H1 (cell line): ENCODE data around the gene ADGRG1. TPM values are rescaled to one million over a fixed set of nuclear protein-coding genes. Genes with fewer than 3 reads are reported as not detected.

ENCODE experiments used
- CTCF ChIA-PET: fragments of 300-600 bp; sonication (Branson Sonifier 250); formaldehyde crosslinking; loops from one replicate; lab custom pipeline; 2021; ENCODE audit not compliant: partially characterized antibody; lab: Charles Lee
- POLR2A ChIA-PET: fragments of 300-600 bp; sonication (Branson Sonifier 250); formaldehyde crosslinking; loops from one replicate; lab custom pipeline; 2021; ENCODE audit warnings: inconsistent platforms; ENCODE audit not compliant: partially characterized antibody; lab: Charles Lee
- DNase-seq, 2 experiments: peaks; one replicate each; pipeline versions ENCODE4 v3.0.0 to v3.0.0-alpha.2; 2010 to 2022; ENCODE audit warnings: low spot score in 2 of 2, low read depth in 1 of 2, mixed read lengths in 1 of 2
- FAIRE-seq: peaks from 2 replicates; lab custom pipeline; 2011; peaks lifted over from hg19 to GRCh38; lab: Jason Lieb, UNC
- H2AFZ ChIP-seq: 2 replicates; pipeline ENCODE4 v1.8.1; 2012; ENCODE audit warnings: low read length, inconsistent platforms
- H2AK5ac ChIP-seq: 2 replicates; pipeline ENCODE4 v1.6.1; 2013; ENCODE audit warnings: low read depth, low read length
- H2BK120ac ChIP-seq: replicated peaks from 2 replicates; pipeline ENCODE3; 2013; ENCODE audit warnings: low read depth, low read length, inconsistent platforms
- H2BK12ac ChIP-seq: 2 replicates; pipeline ENCODE4 v1.6.1; 2013; ENCODE audit warnings: low read depth, low read length
- H2BK15ac ChIP-seq: 2 replicates; pipeline ENCODE4 v1.6.1; 2013; ENCODE audit warnings: low read length
- H2BK20ac ChIP-seq: 2 replicates; pipeline ENCODE4 v1.6.1; 2013; ENCODE audit warnings: low read length
- H2BK5ac ChIP-seq: 2 replicates; pipeline ENCODE4 v1.6.1; 2013; ENCODE audit warnings: low read depth, low read length
- H3K14ac ChIP-seq: 2 replicates; pipeline ENCODE4 v1.6.1; 2013; ENCODE audit warnings: inconsistent platforms; ENCODE audit not compliant: insufficient read length
- H3K18ac ChIP-seq: 2 replicates; pipeline ENCODE4 v1.6.1; 2013; ENCODE audit warnings: low read length; ENCODE audit errors: extremely low read depth
- H3K23ac ChIP-seq: 2 replicates; pipeline ENCODE4 v1.6.1; 2013; ENCODE audit warnings: inconsistent platforms; ENCODE audit not compliant: insufficient read length
- H3K23me2 ChIP-seq: 2 replicates; pipeline ENCODE4 v1.6.1; 2013; ENCODE audit warnings: low read depth, low read length
- H3K27ac ChIP-seq: 2 replicates; pipeline ENCODE4 v1.6.1; 2011; ENCODE audit warnings: low read depth, low read length, inconsistent platforms
- H3K27me3 ChIP-seq, 4 experiments: replicated peaks in 1 of 4; 1 replicate in 1 of 4; 2 replicates in 3 of 4; pipeline versions ENCODE4 v1.6.1 to v1.8.1; 2011 to 2013; ENCODE audit warnings: low read length in 3 of 4, mild to moderate bottlenecking in 3 of 4, inconsistent platforms in 2 of 4, mixed read lengths in 2 of 4, moderate library complexity in 1 of 4; ENCODE audit not compliant: control insufficient read depth in 3 of 4, insufficient read depth in 3 of 4; ENCODE audit errors: extremely low read depth in 1 of 4
- H3K36me3 ChIP-seq, 4 experiments: 2 replicates each; pipeline versions ENCODE4 v1.6.1 to v1.8.1; 2011 to 2013; ENCODE audit warnings: mild to moderate bottlenecking in 4 of 4, low read length in 3 of 4, moderate library complexity in 2 of 4, control low read depth in 1 of 4, inconsistent platforms in 1 of 4; ENCODE audit not compliant: insufficient read depth in 4 of 4, control insufficient read depth in 2 of 4
- H3K4ac ChIP-seq: replicated peaks from 2 replicates; pipeline ENCODE3; 2013; ENCODE audit warnings: low read length, low read depth, mixed read lengths, inconsistent platforms; ENCODE audit not compliant: insufficient read length
- H3K4me1 ChIP-seq, 4 experiments: replicated peaks in 1 of 4; 1 replicate in 1 of 4; 2 replicates in 3 of 4; pipeline versions ENCODE4 v1.6.1 to v1.8.1; 2011 to 2013; ENCODE audit warnings: low read length in 3 of 4, inconsistent platforms in 2 of 4, mixed read lengths in 1 of 4; ENCODE audit not compliant: insufficient read depth in 4 of 4, control insufficient read depth in 3 of 4
- H3K4me2 ChIP-seq, 2 experiments: 2 replicates each; pipeline versions ENCODE4 v1.6.1 to v1.8.1; 2011 to 2013; ENCODE audit warnings: low read depth in 2 of 2, low read length in 2 of 2, control low read depth in 1 of 2, inconsistent platforms in 1 of 2, mild to moderate bottlenecking in 1 of 2; ENCODE audit not compliant: insufficient read depth in 1 of 2
- H3K4me3 ChIP-seq, 4 experiments: fragments of 200-600, 300-600 bp in 1 of 4; sonication (generic), shearing (Covaris generic), sonication (Bioruptor Twin) in 1 of 4; 2 replicates each; pipeline versions ENCODE4 v1.5.1 to v1.8.1; 2011 to 2016; ENCODE audit warnings: low read length in 4 of 4, low read depth in 3 of 4, control low read depth in 2 of 4, inconsistent platforms in 2 of 4, mild to moderate bottlenecking in 2 of 4, mixed read lengths in 1 of 4, moderate library complexity in 1 of 4; ENCODE audit not compliant: insufficient read depth in 2 of 4; ENCODE audit errors: extremely low read depth in 1 of 4
- H3K56ac ChIP-seq: replicated peaks from 2 replicates; pipeline ENCODE3; 2013; ENCODE audit warnings: low read depth, mild to moderate bottlenecking, mixed read lengths, low read length, inconsistent platforms; ENCODE audit not compliant: insufficient read length
- H3K79me1 ChIP-seq: 2 replicates; pipeline ENCODE4 v1.6.1; 2013; ENCODE audit warnings: low read depth, low read length, control low read depth
- H3K79me2 ChIP-seq, 2 experiments: 2 replicates each; pipeline versions ENCODE4 v1.6.1 to v1.8.1; 2012 to 2013; ENCODE audit warnings: low read length in 2 of 2, mild to moderate bottlenecking in 2 of 2, inconsistent platforms in 1 of 2; ENCODE audit not compliant: insufficient read depth in 2 of 2, control insufficient read depth in 1 of 2
- H3K9ac ChIP-seq, 4 experiments: replicated peaks in 1 of 4; 1 replicate in 1 of 4; 2 replicates in 3 of 4; pipeline versions ENCODE4 v1.6.1 to v1.8.1; 2011 to 2013; ENCODE audit warnings: low read depth in 3 of 4, low read length in 3 of 4, control low read depth in 2 of 4, mild to moderate bottlenecking in 2 of 4, moderate library complexity in 2 of 4, inconsistent platforms in 1 of 4; ENCODE audit errors: extremely low read depth in 1 of 4
- H3K9me3 ChIP-seq, 2 experiments: 2 replicates each; pipeline versions ENCODE4 v1.6.1 to v1.8.1; 2012 to 2013; ENCODE audit warnings: mild to moderate bottlenecking in 2 of 2, moderate library complexity in 2 of 2, control low read depth in 1 of 2, inconsistent platforms in 1 of 2, low read depth in 1 of 2, low read length in 1 of 2, mixed read lengths in 1 of 2; ENCODE audit not compliant: insufficient read depth in 2 of 2
- H4K20me1 ChIP-seq, 2 experiments: replicated peaks in 1 of 2; 2 replicates each; pipeline versions ENCODE3 to v1.8.1; 2011 to 2013; ENCODE audit warnings: inconsistent platforms in 2 of 2, low read length in 2 of 2, mild to moderate bottlenecking in 1 of 2; ENCODE audit not compliant: insufficient read depth in 2 of 2, control insufficient read depth in 1 of 2
- H4K5ac ChIP-seq: 2 replicates; pipeline ENCODE4 v1.6.1; 2013; ENCODE audit warnings: low read length, low read depth, mixed read lengths, inconsistent platforms; ENCODE audit not compliant: insufficient read length
- H4K8ac ChIP-seq: 2 replicates; pipeline ENCODE4 v1.8.0; 2013; ENCODE audit warnings: mild to moderate bottlenecking, moderate library complexity, low read length, inconsistent platforms; ENCODE audit not compliant: insufficient read depth; ENCODE audit errors: extremely low read depth
- H4K91ac ChIP-seq: replicated peaks from 2 replicates; pipeline ENCODE3; 2013; ENCODE audit warnings: low read length, mixed read lengths, inconsistent platforms; ENCODE audit not compliant: insufficient read length
- FOSL1 ChIP-seq: IDR thresholded peaks from 2 replicates; pipeline ENCODE4 v1.6.1; 2011; ENCODE audit warnings: mild to moderate bottlenecking, low read depth, low read length, moderate library complexity; ENCODE audit not compliant: insufficient read depth
- KDM5A ChIP-seq: fragments of 200-600 bp; IDR thresholded peaks from 2 replicates; pipeline ENCODE4 v1.7.1; 2012; ENCODE audit warnings: mild to moderate bottlenecking, low read length, inconsistent platforms, mixed read lengths
- WGBS, 2 experiments: shearing (Covaris generic) in 1 of 2; methylation state at CpG; one replicate each; pipeline versions ENCODE4 v1.1.6 to v1.1.7; 2013 to 2015; ENCODE audit warnings: low lambda C conversion rate in 2 of 2, mixed read lengths in 2 of 2, inconsistent platforms in 1 of 2, low coverage in 1 of 2, missing lambda C conversion rate in 1 of 2; ENCODE audit not compliant: insufficient replicate concordance in 2 of 2, insufficient coverage in 1 of 2, insufficient read length in 1 of 2; ENCODE audit errors: extremely low coverage in 1 of 2, missing lambda C conversion rate in 1 of 2; 5-methylcytosine and 5-hydroxymethylcytosine counted together
- polyA plus RNA-seq, 7 experiments: library from polyadenylated mRNA; depleted of rRNA in 3 of 7; stranded (reverse) in 5 of 7; unstranded in 2 of 7; fragments of >200 nt in 5 of 7; fragments of 200-250 nt in 2 of 7; gene quantifications; 1 replicate in 5 of 7; 2 replicates in 1 of 7; 4 replicates in 1 of 7; pipeline versions ENCODE4 v1.2.1 to v1.2.3, GENCODE V29; 2011 to 2013; ENCODE audit warnings: missing spikeins in 2 of 7, mixed read lengths in 2 of 7
- total RNA-seq: library from RNA; stranded (reverse); fragmentation: NEBNext Ultra II Directional; extraction: Animal tissue kit (Norgen Biotek cat#: 25700); gene quantifications from 2 replicates; pipeline ENCODE4 v1.2.1, GENCODE V29; 2021

ADGRG1 gene
- total and polyA plus RNA-seq, 2 of the 8 experiments (the other 6 are each of a cell fraction or from before 2014, with no cell fraction given) = 1.3 to 2.6 TPM

- Histone ChIP-seq H3K9me3 (no peaks in the 10 kb centered on the region; a peak in 2 of 4 replicates), H4K91ac (peak overlapping the region; percentile 52), H4K5ac (no peak overlapping the region), H3K4me3 (no peak overlapping the region), H3K79me1 (no peaks in the 10 kb centered on the region; the same call in 1 of the 2 replicates), H3K9ac (no peak overlapping the region; a peak in 1 of 7 replicates), H3K56ac (no peak overlapping the region), H3K4me1 (peaks cover 0 to 3% (median 1%) of the 10 kb centered on the region in 4 experiments; a peak in 4 of 7 replicates), H3K4me2 (no peak overlapping the region), H3K18ac (no peak overlapping the region), H2AK5ac (no peak overlapping the region), H4K8ac (no peak overlapping the region), H3K14ac (no peak overlapping the region), H3K27me3 (peaks cover 0 to 9% (median 4%) of the 10 kb centered on the region in 4 experiments; a peak in 5 of 7 replicates), H2BK20ac (no peak overlapping the region), H3K27ac (no peak overlapping the region), H3K4ac (peak overlapping the region; percentile 57), H3K79me2 (no peaks in the 10 kb centered on the region), H2BK12ac (no peak overlapping the region; the same call in 1 of the 2 replicates), H2BK15ac (no peak overlapping the region), H4K20me1 (peaks cover 0 to 9% of the 10 kb centered on the region in 2 experiments), H2BK5ac (no peak overlapping the region), H3K23ac (no peak overlapping the region), H3K23me2 (no peaks in the 10 kb centered on the region; the same call in 1 of the 2 replicates), H2AFZ (no peak overlapping the region), H3K36me3 (no peaks in the 10 kb centered on the region; a peak in 1 of 8 replicates)
- CTCF ChIA-PET = interaction anchor here (0.7 to 2.7 kb wide), 9 partner anchors 9 to 220 kb away, joined by 3 to 19 read pairs (median 4); partner anchors contain the start of gene ADGRG1
- POLR2A ChIA-PET = interaction anchor here (0.9 to 1.2 kb wide), 2 partner anchors 9 to 24 kb away, joined by 3 read pairs; no protein-coding TSS in a partner anchor
- no peak for FAIRE-seq
- DNase-seq = no peak
- 94% methylated on average over 5 of the region's 9 CpGs; no CpG with 5 or more reads in 1 of the 2 experiments for WGBS, 2 experiments
- TF ChIP-seq FOSL1 (no peak), KDM5A (no peak)
- TF ChIP-seq, all 59 proteins: peak for 0
- H2BK120ac ChIP-seq = no peak overlapping the region
Observed at GRCh38 chr16:57643910-57644309, 15.5 kb downstream of the ADGRG1 start.
